Islet precursor cell (in vitro differentiated cells): ENCODE measurements around the gene RD3L.

Source experiments
- DNase-seq: peaks from one replicate; pipeline ENCODE4 v3.0.0-alpha.2; 2018

RD3L gene

GRCh38 chr14:103892247-103892646 lies 50.1 kb downstream of the RD3L start:
- DNase-seq: peak; percentile 44

- DNase-seq: no peak
Measured at GRCh38 chr14:103891667-103892215, 50.6 kb downstream of the RD3L start.

- peak; percentile 52 for DNase-seq
Measured at GRCh38 chr14:103890821-103891666, 51.3 kb downstream of the RD3L start.
